Hepatic stellate cell (primary cell): ENCODE data around the gene VPS33B.

ENCODE experiments used
- DNase-seq: peaks from one replicate; pipeline ENCODE4 v3.0.0; 2011; ENCODE audit warnings: low spot score

The VPS33B gene

GRCh38 chr15:90949979-90950675 is 72.3 kb downstream of the VPS33B start:
- DNase-seq, result no peak
